HTERT RPE-1 (cell line): ENCODE measurements around the gene DYRK4.

ENCODE experiments used
- in situ Hi-C: fragments of 300-500 bp; cut with MboI; formaldehyde crosslinking; loops from 4 replicates; pipeline ENCODE4 v1.14.3; 2020; ENCODE audit warnings: low sequenced_read_pairs

DYRK4 gene

DNA sequence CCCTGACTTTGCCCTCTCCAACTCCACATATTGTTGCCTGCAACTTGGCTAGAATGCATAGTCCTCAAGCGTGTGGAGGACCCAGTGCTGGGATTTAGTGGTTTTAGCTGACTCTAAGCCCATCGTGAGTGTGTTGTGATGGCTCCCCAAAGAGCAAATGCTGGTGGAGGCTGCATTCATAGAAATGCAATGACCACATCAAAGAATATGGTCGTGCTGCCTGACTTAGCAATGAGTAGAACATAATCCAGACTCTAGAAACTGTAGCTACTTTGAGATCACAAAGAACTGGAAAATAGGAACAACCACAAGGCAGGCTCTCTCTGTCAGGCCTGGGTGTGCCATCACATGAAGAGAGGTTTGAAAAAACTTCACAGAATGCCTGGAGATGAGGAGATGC is 1.3 kb downstream of the DYRK4 start:
- in situ Hi-C loops, result no loop called here

- in situ Hi-C loops, result no loop called here
These were observed 2.8 kb downstream of the DYRK4 start for GRCh38 chr12:4564818-4565217.

DNA sequence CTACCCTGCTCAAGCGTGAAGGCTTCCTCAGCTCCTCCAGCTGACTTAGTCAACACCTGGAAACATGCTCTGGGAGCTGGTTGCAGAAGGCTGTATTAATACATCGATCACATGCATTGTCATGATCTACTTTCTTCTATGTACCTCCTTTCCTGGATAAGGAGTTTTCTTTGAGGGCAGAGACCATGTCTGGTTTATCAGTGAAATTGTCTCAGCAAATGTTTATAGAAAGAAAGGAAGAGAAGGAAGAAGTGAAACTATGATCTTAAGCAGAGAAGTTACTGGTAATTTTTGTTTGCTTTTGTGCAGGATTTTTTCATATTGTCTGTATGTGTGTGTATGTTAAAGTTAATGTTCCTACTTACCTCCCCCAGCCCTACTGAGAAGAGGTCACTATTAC is 4.5 kb downstream of the DYRK4 start:
- in situ Hi-C loops, result no loop called here

DNA sequence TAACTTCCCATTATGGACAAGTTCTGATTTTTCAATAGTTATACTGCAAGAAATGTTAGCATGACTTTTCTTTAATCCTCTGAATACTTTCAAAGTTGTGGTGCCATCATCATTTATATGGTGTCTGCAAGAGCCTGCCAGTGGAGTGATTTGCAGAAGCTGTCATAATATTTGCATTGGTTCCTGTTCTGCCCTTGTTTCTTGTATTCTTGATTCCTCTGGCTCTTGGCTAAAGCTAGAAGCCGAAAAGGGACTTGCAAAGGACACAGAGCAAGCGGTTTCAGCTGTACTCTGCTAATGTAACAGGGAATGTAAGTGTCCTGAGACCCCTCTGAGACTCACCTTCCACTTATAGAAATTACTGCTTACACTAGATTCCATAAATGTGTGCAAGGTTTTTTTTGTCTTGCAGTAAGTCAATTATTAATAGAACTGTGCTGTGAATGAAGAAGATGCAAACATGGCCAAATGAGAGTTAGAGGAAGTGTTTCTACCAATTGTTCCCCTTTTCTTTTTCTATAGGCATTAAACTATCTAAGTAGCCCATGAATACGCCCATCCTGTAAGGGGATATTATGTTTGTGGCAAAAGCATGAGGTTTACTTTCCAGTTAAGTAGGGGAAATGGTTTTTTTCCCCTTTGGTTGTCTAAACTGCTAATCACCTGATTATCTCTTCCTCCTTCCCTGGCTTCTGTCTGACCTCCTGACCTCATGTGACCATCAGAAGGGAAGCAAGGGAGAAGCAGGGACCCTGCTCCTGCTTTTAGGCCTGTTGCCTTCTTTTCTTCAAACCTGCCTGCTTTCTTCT is 5.3 kb downstream of the DYRK4 start:
- in situ Hi-C loops, result no loop called here

DNA sequence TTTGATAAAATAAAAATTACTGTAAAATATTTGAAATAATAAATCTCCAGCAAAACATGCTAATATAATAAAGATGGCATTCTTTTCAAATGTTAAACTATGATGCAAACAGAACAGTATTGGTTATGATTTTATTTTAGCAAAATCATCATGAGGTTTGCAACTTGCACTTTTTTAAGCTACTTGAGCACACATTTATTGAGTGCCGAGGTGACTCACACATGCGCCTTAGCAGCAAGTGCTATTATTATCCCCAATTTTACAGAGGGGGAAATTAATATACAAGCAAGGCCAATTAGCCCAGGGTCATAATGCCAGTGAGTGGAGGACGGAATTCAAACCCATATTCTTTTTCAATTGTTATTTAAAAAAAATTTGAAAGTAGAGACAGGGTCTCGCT is 7.3 kb downstream of the DYRK4 start:
- in situ Hi-C loops, result no loop called here

GRCh38 chr12:4572680-4573079 is 10.7 kb downstream of the DYRK4 start:
- in situ Hi-C loops, result no loop called here

DNA sequence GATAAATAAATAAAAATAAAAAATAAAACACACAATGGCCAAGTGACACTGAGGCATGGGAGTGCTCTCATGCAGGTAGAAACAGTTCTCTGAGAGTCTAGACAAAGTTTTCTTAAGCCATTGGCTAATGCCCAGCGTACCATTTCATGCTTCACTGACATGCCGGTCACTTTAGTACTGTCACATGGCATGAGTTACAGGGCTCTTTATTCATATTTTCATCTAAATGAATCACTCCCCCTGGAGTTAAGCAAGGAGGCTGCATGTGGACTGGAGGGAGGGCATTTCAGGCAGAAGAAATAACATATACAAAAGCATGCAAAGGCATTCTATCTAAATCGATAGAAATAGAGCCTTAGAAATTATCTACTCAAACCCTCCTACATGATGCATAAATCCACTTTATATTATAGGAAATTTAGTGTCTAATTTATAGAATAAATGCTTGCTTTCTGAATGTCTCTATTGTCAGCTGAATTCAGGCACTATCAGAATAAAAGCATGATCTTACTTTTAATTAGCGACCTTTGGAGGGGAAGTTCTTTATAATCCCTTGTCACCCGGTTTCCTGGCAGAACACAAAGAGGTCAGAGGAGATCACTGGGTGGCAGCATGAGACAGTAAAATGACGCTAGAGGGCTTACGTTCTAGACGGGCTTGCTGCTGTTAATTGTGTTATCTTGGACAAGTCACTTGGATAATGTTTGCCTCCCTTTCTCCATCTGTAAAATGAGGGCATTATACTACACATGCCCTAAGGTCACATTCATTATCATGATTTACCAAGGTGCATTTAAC is 17.5 kb downstream of the DYRK4 start:
- in situ Hi-C loops, result no loop called here

DNA sequence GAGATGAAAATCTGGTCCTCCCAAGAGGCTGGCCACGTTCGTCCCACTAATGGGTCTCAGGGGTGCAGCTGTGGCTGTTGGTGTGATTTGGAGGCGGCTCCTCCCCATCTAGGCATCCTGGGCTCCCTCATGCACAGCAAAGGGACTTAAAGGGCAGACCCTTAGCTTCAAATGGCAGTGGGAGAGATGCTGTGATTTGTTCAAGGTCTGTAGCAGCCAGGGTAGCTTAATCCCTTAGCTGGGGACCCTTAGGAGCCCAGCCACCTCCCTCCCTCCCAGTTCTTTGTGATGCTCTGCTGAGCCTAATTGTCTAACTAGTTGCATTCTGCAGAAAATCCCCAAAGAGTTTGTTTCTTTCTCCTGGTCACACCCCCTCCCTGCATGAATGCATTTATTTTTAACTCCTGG is 18.3 kb downstream of the DYRK4 start:
- in situ Hi-C loops, result no loop called here

- in situ Hi-C loops, result no loop called here
These were observed 22.3 kb downstream of the DYRK4 start for GRCh38 chr12:4584281-4584680.

DNA sequence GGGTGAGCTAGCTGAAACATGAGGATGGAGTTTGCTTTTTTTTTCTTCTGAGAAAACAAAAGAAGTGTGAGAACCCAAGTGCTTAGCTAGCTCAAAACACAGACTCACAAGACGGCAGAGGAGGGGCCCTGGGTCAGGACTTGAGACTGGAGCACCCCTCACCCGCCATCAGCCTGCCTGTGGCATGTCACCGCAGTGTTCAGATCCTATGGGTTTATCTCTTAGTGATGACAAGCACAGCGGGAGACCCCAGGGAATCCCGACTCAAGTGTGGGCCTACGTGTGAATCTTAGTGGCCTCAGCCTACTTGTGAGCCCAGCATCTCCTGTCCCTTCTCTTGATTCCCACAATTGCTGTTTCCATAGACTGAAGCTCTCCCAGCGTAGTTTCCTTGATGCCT is 22.9 kb downstream of the DYRK4 start:
- in situ Hi-C loops, result no loop called here

- in situ Hi-C loops, result no loop called here
These were observed 24.5 kb downstream of the DYRK4 start for GRCh38 chr12:4586500-4586899.

DNA sequence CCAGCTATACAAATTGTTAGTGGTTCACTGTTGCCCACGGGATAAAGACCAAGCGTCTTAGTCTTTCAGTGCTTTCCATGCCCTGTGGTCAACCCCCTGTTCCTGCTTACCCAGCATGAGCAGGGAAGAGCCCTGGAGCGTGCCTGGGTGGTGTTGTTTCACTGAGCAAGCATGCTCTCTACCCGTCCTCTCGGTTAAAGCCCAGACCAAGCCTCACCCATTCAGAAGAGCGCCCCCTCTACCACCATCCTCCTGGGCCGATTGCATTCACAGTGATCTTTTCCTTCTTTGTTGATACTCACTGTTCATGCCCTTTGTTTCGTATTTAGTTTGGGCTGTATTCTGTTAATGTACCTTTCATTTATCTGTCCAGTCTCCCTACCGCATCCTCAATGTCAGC is 25.1 kb downstream of the DYRK4 start:
- in situ Hi-C loops, result no loop called here

GRCh38 chr12:4588916-4589315 is 26.9 kb downstream of the DYRK4 start:
- in situ Hi-C loops, result no loop called here

GRCh38 chr12:4589941-4590340 is 27.9 kb downstream of the DYRK4 start:
- in situ Hi-C loops, result no loop called here

GRCh38 chr12:4591180-4591687 is 29.2 kb downstream of the DYRK4 start:
- in situ Hi-C loops, result no loop called here

- in situ Hi-C loops, result no loop called here
These were observed 33.9 kb downstream of the DYRK4 start for GRCh38 chr12:4595881-4596280.

DNA sequence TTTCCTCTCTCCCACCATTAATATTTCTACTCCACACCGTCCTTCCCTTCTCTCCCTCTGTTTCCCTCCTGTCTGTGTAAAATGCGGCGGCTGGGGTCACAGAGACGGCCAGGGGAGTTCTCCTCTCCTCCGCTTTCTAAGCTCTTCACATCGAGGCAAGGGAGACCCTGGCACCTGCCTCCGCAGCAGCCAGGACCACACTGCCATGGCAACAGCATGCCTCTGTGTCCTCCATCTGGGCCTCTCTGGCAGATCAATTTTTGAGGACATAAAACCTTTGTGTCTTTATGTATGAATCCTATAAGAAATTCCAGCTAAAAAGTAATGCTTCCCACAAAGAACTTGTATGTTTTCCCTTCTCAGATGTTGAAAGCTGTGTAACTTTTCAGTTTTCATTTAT is 41.4 kb downstream of the DYRK4 start:
- in situ Hi-C loops, result no loop called here

DNA sequence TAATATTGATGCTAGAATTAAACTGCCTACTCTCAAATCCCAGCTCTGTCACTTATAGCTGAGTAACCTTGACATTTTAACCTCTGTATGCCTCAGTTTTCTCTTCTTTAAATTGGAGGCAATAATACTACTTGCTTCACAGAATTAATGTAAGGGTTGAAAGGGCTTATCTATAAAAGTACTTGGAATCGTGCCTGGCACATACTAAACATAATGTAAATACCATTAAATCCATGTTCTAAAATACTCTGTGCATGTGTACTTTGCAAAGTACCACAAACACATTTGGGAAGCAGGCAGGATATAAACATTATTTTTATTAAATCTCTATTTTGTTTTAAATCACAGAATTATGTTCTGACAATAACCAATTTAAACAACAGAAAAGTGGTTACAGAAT is 41.9 kb downstream of the DYRK4 start:
- in situ Hi-C loops, result no loop called here

- in situ Hi-C loops, result no loop called here
These were observed 42.7 kb downstream of the DYRK4 start for GRCh38 chr12:4604684-4605193.

DNA sequence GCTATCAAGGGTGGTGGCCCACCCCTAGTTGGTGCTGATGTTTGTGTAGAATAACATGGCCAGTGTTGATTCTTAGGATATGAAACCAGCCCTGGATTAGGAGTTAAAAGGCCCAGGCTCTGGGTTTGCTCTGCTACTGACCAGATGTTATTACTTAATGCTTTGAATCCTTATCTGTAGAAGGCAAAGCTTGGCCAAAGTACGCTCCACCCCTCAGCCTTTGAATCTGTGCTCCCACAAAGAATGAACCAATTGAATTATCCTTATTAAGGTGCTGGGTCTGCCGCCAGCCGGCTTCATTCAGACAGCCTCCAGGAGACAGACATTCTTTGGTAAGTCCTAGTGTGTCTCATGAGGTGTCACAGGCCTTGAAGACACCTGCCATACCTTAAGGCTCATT is 45.0 kb downstream of the DYRK4 start:
- in situ Hi-C loops, result no loop called here

DNA sequence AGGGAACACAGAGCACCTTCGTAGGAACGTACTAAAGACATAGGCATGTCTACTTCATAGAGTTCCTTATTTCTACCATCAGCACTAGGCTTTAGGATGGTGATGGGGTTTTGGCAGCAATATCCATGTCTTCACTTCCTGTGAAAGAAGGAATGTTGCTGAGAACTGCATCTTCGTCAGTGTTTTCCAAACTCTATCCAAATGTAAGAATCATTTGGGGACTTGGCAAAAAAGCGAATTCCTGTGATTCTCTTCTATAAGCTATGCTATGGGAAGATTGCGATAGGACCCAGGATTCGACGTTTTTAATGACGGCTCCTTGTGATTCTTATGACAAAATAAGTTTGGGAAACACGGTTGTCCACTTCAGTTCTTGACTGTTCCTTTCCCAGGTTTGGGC is 47.1 kb downstream of the DYRK4 start:
- in situ Hi-C loops, result no loop called here

DNA sequence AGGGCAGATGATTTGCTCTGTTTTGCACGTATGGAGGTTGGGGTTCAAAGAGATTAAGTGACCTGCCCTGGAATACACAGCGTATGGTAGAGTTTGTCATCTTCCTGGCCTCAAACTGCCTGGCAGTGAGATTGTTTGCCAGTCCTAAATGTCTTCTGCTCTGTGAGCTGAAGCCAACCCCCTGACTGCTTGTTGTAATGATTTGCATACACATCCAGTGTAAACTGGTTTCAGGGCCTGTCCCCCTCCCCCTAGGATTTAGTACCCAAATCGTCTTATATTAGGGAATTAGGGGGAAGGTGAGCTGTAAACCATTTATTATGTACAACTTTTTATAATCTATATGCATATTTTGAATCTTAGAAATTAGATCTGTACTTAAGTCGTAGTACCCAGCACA is 48.5 kb downstream of the DYRK4 start:
- in situ Hi-C loops, result no loop called here
